ENCODE measurements around the gene AK1.

DNA sequence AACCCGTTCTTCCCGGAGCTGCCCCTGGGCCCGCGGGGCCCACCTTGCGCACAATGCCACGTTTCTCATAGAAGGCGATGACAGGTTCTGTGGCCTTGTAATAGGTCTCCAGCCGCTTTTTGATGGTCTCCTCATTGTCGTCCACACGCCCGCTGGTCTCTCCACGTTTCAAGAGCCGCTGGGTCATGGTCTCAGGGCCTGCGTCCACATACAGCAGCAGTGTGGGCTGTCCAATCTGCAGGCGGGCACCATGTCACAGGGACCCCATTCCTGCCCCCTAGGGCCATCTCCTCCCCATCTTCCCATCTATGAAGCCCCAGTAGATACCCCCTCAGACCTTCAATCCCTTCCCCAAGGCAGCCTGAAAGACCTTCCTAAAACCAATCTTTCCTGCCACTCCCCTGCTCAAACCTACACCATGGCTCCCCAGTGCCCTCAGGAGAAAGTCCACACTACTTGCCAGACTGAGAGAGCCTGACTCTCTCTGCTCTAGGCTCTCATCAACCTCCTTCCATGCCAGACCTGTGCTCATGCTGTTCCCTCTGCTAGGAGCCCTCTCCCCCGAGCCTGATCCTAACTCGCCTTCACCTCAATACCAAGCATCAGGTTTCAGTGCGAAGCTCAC, 9.1 kb downstream of the AK1 start:
- TF ChIP-seq, protein P1, sequence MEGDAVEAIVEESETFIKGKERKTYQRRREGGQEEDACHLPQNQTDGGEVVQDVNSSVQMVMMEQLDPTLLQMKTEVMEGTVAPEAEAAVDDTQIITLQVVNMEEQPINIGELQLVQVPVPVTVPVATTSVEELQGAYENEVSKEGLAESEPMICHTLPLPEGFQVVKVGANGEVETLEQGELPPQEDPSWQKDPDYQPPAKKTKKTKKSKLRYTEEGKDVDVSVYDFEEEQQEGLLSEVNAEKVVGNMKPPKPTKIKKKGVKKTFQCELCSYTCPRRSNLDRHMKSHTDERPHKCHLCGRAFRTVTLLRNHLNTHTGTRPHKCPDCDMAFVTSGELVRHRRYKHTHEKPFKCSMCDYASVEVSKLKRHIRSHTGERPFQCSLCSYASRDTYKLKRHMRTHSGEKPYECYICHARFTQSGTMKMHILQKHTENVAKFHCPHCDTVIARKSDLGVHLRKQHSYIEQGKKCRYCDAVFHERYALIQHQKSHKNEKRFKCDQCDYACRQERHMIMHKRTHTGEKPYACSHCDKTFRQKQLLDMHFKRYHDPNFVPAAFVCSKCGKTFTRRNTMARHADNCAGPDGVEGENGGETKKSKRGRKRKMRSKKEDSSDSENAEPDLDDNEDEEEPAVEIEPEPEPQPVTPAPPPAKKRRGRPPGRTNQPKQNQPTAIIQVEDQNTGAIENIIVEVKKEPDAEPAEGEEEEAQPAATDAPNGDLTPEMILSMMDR (IDR thresholded peaks at IDR 0.05), result no peak
- TF ChIP-seq POLR2A (IDR thresholded peaks at IDR 0.05) (no peak), POLR2AphosphoS5 (IDR thresholded peaks at IDR 0.05) (no peak)
